HepG2 (cell line): ENCODE results near the gene TBCD. TPM values are rescaled to one million over a fixed set of nuclear protein-coding genes. Genes with fewer than 3 reads are reported as not detected.

Experiments
- ATAC-seq: fragments of 200-7000 bp; cut with Tn5 transposase; 3 replicates; pipeline ENCODE4 v1.9.1; 2020; ENCODE audit warnings: mild to moderate bottlenecking, moderate library complexity
- BruUV-seq: library from RNA; stranded (reverse); fragments of 400-500 nt; replicated peaks from 2 replicates; lab custom pipeline; 2021; lab: Mats Ljungman, UMichigan
- CTCF ChIA-PET: fragments of 300-600 bp; formaldehyde crosslinking; extraction: SDS; loops from one replicate; lab custom pipeline; 2021; ENCODE audit warnings: low total read pairs, inconsistent platforms, low intra/inter-chr PET ratio; lab: Yijun Ruan, JAX
- POLR2A ChIA-PET: fragments of 350-600 bp; sonication (Branson Sonifier 250); formaldehyde crosslinking; loops from one replicate; lab custom pipeline; 2020; ENCODE audit warnings: antibody characterized with exemption, inconsistent platforms; lab: Yijun Ruan, JAX
- DNase-seq: peaks from one replicate; pipeline ENCODE4 v3.0.0-alpha.2; 2015; ENCODE audit warnings: low spot score
- FAIRE-seq: peaks from 3 replicates; lab custom pipeline; 2011; peaks lifted over from hg19 to GRCh38; lab: Jason Lieb, UNC
- H2AFZ ChIP-seq: one replicate; pipeline ENCODE4 v1.6.1; 2011; ENCODE audit warnings: low read length, inconsistent platforms
- H3K27ac ChIP-seq: fragments of 300-600 bp; 3 replicates; pipeline ENCODE4 v1.8.0; 2011; ENCODE audit warnings: mixed run types, mild to moderate bottlenecking, mixed read lengths, low read length, inconsistent platforms; ENCODE audit not compliant: insufficient read depth; ENCODE audit errors: extremely low read length
- H3K27me3 ChIP-seq, 2 experiments: fragments of 200-600 bp in 1 of 2; 2 replicates in 1 of 2; 3 replicates in 1 of 2; pipeline versions ENCODE4 v1.6.0 to v1.8.0; 2011; ENCODE audit warnings: low read length in 2 of 2, mild to moderate bottlenecking in 2 of 2, moderate library complexity in 2 of 2, inconsistent platforms in 1 of 2; ENCODE audit not compliant: insufficient read depth in 2 of 2, control insufficient read depth in 1 of 2
- H3K36me3 ChIP-seq, 2 experiments: fragments of 200-600 bp in 1 of 2; replicated peaks in 1 of 2; 2 replicates in 1 of 2; 3 replicates in 1 of 2; pipeline versions ENCODE4 v1.5.1 to v1.8.0; 2011; ENCODE audit warnings: low read length in 2 of 2, inconsistent platforms in 1 of 2; ENCODE audit not compliant: insufficient read depth in 2 of 2, control insufficient read depth in 1 of 2
- H3K4me1 ChIP-seq: 2 replicates; pipeline ENCODE4 v1.5.1; 2012; ENCODE audit warnings: low read length, inconsistent platforms; ENCODE audit not compliant: insufficient read depth
- H3K4me2 ChIP-seq: 2 replicates; pipeline ENCODE4 v1.6.0; 2011; ENCODE audit warnings: low read depth, low read length, inconsistent platforms
- H3K4me3 ChIP-seq, 3 experiments: fragments of 200-600 bp in 1 of 3; sonication (generic), shearing (Covaris generic) in 1 of 3; replicated peaks in 1 of 3; 2 replicates each; pipeline ENCODE4 v1.5.1; 2011 to 2016; ENCODE audit warnings: low read length in 3 of 3, inconsistent platforms in 2 of 3, low read depth in 2 of 3, mild to moderate bottlenecking in 2 of 3, control low read depth in 1 of 3, mixed read lengths in 1 of 3; ENCODE audit not compliant: insufficient read depth in 1 of 3
- H3K79me2 ChIP-seq: one replicate; pipeline ENCODE4 v1.6.1; 2011; ENCODE audit warnings: low read length, inconsistent platforms; ENCODE audit not compliant: insufficient read depth
- H3K9ac ChIP-seq: 2 replicates; pipeline ENCODE4 v1.6.0; 2011; ENCODE audit warnings: mild to moderate bottlenecking, low read depth, low read length, inconsistent platforms; ENCODE audit not compliant: insufficient read depth
- H3K9me3 ChIP-seq: 2 replicates; pipeline ENCODE4 v1.5.1; 2012; ENCODE audit warnings: mild to moderate bottlenecking, low read length
- H4K20me1 ChIP-seq: 2 replicates; pipeline ENCODE4 v1.6.0; 2011; ENCODE audit warnings: inconsistent platforms, mild to moderate bottlenecking, low read length, moderate library complexity; ENCODE audit not compliant: insufficient read depth
- JUND ChIP-seq: sonication (generic); formaldehyde crosslinking; IDR thresholded peaks from 2 replicates; pipeline ENCODE4 v1.8.0; 2022; ENCODE audit warnings: mild to moderate bottlenecking, missing genetic modification reagents
- ZNF256 ChIP-seq: sonication (generic); formaldehyde crosslinking; conservative IDR thresholded peaks from 2 replicates; pipeline ENCODE4 v1.4.0; 2020; ENCODE audit warnings: missing genetic modification reagents
- WGBS: methylation state at CpG from one replicate; pipeline ENCODE4 v1.1.6; 2017; ENCODE audit warnings: low lambda C conversion rate; 5-methylcytosine and 5-hydroxymethylcytosine counted together
- in situ Hi-C: cut with HindIII; loops from 2 replicates; pipeline ENCODE4 v1.10.0; 2017; ENCODE audit warnings: low pct_unique_long_range_greater_than_20kb; ENCODE audit not compliant: extremely low pct_ligation_motif_present
- intact Hi-C: fragments of 100-400 bp; cut with micrococcal nuclease; formaldehyde crosslinking; loops from one replicate; pipeline ENCODE4 v1.10.0; 2022; ENCODE audit not compliant: unreplicated experiment
- polyA plus RNA-seq, 8 experiments: library from polyadenylated mRNA; depleted of rRNA in 3 of 8; stranded (reverse) in 7 of 8; unstranded in 1 of 8; fragments of >200 nt; fragmentation: Illumina TruSeq in 4 of 8; extraction: Trizol in 4 of 8; gene quantifications; 2 replicates each; pipeline versions ENCODE4 v1.2.1 to v1.2.3, GENCODE V29; 2011 to 2016; ENCODE audit warnings: low read depth in 4 of 8, missing spikeins in 1 of 8, mixed read lengths in 1 of 8; ENCODE audit not compliant: insufficient read depth in 1 of 8
- total RNA-seq, 5 experiments: library from RNA; depleted of rRNA; stranded (reverse); fragments of >200 nt; fragmentation: Illumina TruSeq; extraction: Trizol; gene quantifications; 2 replicates each; pipeline ENCODE4 v1.2.3, GENCODE V29; 2016; ENCODE audit warnings: low read depth in 1 of 5
- TF ChIP-seq, protein P1 (sequence below): sonication (generic); formaldehyde crosslinking; IDR thresholded peaks from 2 replicates; pipeline ENCODE4 v1.8.0; 2022; ENCODE audit warnings: mild to moderate bottlenecking, missing genetic modification reagents; ENCODE audit not compliant: insufficient replicate concordance
- TF ChIP-seq, protein P2 (sequence below): sonication (generic); formaldehyde crosslinking; IDR thresholded peaks from 2 replicates; pipeline ENCODE4 v1.5.1; 2020; ENCODE audit warnings: mild to moderate bottlenecking, missing genetic modification reagents, moderate library complexity
- TF ChIP-seq, protein P3 (sequence below): fragments of 450-650 bp; IDR thresholded peaks from 2 replicates; pipeline ENCODE4 v1.6.1; 2016
- TF ChIP-seq, protein P4 (sequence below): sonication (generic); formaldehyde crosslinking; IDR thresholded peaks from 2 replicates; pipeline ENCODE4 v1.5.0; 2020; ENCODE audit warnings: mild to moderate bottlenecking, missing genetic modification reagents, moderate library complexity

TBCD gene
- total and polyA plus RNA-seq, 2 of the 13 experiments (the other 11 are each of a cell fraction or from before 2014, with no cell fraction given), result 33.9 to 54.8 TPM

DNA sequence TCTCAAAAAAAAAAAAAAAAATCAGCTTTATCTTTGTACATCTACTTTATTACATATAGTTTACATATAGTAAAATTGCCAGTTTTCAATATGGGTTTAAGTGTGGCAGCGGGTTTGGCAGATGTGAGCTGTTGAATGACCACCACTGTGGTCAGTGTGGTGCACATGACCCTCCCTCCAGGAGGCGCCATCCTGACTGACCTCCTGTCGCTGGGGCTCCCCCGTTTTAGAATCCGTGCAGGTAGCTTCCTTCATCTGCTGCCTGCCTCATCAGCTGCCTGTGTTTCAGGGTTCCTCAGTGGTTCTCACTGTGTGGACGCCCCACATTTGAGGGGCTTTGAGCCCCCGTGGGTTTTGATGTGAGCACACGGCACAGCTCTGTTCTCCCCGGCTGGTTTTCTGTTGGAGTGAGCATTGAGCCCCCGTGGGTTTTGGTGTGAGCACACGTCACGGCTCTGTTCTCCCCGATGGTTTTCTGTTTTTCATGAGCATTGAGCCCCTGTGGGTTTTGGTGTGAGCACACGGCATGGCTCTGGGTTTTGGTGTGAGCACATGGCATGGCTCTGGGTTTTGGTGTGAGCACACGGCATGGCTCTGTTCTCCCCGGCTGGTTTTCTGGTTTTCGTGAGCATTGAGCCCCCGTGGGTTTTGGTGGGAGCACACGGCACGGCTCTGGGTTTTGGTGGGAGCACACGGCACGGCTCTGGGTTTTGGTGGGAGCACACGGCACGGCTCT, 145.8 kb downstream of the TBCD start:
- TF ChIP-seq, protein P1, sequence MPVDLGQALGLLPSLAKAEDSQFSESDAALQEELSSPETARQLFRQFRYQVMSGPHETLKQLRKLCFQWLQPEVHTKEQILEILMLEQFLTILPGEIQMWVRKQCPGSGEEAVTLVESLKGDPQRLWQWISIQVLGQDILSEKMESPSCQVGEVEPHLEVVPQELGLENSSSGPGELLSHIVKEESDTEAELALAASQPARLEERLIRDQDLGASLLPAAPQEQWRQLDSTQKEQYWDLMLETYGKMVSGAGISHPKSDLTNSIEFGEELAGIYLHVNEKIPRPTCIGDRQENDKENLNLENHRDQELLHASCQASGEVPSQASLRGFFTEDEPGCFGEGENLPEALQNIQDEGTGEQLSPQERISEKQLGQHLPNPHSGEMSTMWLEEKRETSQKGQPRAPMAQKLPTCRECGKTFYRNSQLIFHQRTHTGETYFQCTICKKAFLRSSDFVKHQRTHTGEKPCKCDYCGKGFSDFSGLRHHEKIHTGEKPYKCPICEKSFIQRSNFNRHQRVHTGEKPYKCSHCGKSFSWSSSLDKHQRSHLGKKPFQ, result peak; percentile 24
- TF ChIP-seq, protein P2, sequence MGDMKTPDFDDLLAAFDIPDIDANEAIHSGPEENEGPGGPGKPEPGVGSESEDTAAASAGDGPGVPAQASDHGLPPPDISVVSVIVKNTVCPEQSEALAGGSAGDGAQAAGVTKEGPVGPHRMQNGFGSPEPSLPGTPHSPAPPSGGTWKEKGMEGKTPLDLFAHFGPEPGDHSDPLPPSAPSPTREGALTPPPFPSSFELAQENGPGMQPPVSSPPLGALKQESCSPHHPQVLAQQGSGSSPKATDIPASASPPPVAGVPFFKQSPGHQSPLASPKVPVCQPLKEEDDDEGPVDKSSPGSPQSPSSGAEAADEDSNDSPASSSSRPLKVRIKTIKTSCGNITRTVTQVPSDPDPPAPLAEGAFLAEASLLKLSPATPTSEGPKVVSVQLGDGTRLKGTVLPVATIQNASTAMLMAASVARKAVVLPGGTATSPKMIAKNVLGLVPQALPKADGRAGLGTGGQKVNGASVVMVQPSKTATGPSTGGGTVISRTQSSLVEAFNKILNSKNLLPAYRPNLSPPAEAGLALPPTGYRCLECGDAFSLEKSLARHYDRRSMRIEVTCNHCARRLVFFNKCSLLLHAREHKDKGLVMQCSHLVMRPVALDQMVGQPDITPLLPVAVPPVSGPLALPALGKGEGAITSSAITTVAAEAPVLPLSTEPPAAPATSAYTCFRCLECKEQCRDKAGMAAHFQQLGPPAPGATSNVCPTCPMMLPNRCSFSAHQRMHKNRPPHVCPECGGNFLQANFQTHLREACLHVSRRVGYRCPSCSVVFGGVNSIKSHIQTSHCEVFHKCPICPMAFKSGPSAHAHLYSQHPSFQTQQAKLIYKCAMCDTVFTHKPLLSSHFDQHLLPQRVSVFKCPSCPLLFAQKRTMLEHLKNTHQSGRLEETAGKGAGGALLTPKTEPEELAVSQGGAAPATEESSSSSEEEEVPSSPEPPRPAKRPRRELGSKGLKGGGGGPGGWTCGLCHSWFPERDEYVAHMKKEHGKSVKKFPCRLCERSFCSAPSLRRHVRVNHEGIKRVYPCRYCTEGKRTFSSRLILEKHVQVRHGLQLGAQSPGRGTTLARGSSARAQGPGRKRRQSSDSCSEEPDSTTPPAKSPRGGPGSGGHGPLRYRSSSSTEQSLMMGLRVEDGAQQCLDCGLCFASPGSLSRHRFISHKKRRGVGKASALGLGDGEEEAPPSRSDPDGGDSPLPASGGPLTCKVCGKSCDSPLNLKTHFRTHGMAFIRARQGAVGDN (CRISPR knock-in tag), result peak; percentile 12; the same call in 1 of the 2 replicates
- TF ChIP-seq ZNF256 (CRISPR knock-in tag) (no peak), JUND (no peak)
- TF ChIP-seq, protein P3, sequence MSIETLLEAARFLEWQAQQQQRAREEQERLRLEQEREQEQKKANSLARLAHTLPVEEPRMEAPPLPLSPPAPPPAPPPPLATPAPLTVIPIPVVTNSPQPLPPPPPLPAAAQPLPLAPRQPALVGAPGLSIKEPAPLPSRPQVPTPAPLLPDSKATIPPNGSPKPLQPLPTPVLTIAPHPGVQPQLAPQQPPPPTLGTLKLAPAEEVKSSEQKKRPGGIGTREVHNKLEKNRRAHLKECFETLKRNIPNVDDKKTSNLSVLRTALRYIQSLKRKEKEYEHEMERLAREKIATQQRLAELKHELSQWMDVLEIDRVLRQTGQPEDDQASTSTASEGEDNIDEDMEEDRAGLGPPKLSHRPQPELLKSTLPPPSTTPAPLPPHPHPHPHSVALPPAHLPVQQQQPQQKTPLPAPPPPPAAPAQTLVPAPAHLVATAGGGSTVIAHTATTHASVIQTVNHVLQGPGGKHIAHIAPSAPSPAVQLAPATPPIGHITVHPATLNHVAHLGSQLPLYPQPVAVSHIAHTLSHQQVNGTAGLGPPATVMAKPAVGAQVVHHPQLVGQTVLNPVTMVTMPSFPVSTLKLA, result peak; percentile 98
- TF ChIP-seq, protein P4, sequence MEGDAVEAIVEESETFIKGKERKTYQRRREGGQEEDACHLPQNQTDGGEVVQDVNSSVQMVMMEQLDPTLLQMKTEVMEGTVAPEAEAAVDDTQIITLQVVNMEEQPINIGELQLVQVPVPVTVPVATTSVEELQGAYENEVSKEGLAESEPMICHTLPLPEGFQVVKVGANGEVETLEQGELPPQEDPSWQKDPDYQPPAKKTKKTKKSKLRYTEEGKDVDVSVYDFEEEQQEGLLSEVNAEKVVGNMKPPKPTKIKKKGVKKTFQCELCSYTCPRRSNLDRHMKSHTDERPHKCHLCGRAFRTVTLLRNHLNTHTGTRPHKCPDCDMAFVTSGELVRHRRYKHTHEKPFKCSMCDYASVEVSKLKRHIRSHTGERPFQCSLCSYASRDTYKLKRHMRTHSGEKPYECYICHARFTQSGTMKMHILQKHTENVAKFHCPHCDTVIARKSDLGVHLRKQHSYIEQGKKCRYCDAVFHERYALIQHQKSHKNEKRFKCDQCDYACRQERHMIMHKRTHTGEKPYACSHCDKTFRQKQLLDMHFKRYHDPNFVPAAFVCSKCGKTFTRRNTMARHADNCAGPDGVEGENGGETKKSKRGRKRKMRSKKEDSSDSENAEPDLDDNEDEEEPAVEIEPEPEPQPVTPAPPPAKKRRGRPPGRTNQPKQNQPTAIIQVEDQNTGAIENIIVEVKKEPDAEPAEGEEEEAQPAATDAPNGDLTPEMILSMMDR, result 0 out of 2 replicates have a peak, but pooled peaks have one; percentile 23
- H3K27me3 ChIP-seq, result no peaks in the 10 kb centered on the region
- H3K36me3 ChIP-seq, result peaks cover 16 to 35% of the 10 kb centered on the region in 2 experiments; a peak in 4 of 5 replicates
- H3K4me3 ChIP-seq, result no peak overlapping the region
- in situ Hi-C loops, result no loop called here
- no peak overlapping the region for H3K27ac ChIP-seq
- BruUV-seq, result no TSS peak
- H3K4me1 ChIP-seq, result no peaks in the 10 kb centered on the region
- WGBS, result 97% methylated on average over 21 of the region's 24 CpGs
- H3K9ac ChIP-seq, result no peak overlapping the region
- H3K79me2 ChIP-seq, result no peaks in the 10 kb centered on the region
- ChIA-PET CTCF (interaction anchor here (1.1 kb wide), 1 partner anchor 21 kb away, joined by 3 read pairs; no protein-coding TSS in a partner anchor), POLR2A (no interaction called here)
- no peak for FAIRE-seq
- no peak overlapping the region for H3K4me2 ChIP-seq
- H3K9me3 ChIP-seq, result no peaks in the 10 kb centered on the region
- H2AFZ ChIP-seq, result no peak overlapping the region
- no peak for ATAC-seq
- intact Hi-C loops, result no loop called here
- no peaks in the 10 kb centered on the region for H4K20me1 ChIP-seq
- no peak for DNase-seq
